HFFc6 (cell line): ENCODE results near the gene GLUL. TPM values are rescaled to one million over a fixed set of nuclear protein-coding genes. Genes with fewer than 3 reads are reported as not detected.
A peak's percentile ranks its signal among the peaks of the same experiment; 100 is the strongest.

Experiments used
- DNase-seq: peaks from one replicate; pipeline ENCODE4 v3.0.0-alpha.2; 2018
- H3K27ac Mint-ChIP-seq: 2 replicates; pipeline ENCODE4 v1.8.0; 2020; ENCODE audit warnings: mild to moderate bottlenecking, mixed read lengths
- H3K27me3 Mint-ChIP-seq: 2 replicates; pipeline ENCODE4 v1.8.0; 2021; ENCODE audit warnings: mild to moderate bottlenecking, moderate library complexity, mixed read lengths; ENCODE audit not compliant: insufficient read depth
- H3K36me3 Mint-ChIP-seq: 2 replicates; pipeline ENCODE4 v1.8.0; 2021; ENCODE audit warnings: low read depth, mixed read lengths
- H3K4me1 Mint-ChIP-seq: 2 replicates; pipeline ENCODE4 v1.8.0; 2020; ENCODE audit warnings: low read depth, mixed read lengths
- H3K4me3 Mint-ChIP-seq: 2 replicates; pipeline ENCODE4 v1.8.0; 2020; ENCODE audit warnings: mild to moderate bottlenecking, moderate library complexity, mixed read lengths
- H3K9me3 Mint-ChIP-seq: 2 replicates; pipeline ENCODE4 v1.8.0; 2020; ENCODE audit warnings: mild to moderate bottlenecking, mixed read lengths
- CTCF ChIP-seq: fragments of 200-600 bp; sonication (generic); IDR thresholded peaks from 2 replicates; pipeline ENCODE4 v1.5.0; 2021; ENCODE audit warnings: antibody characterized with exemption, mild to moderate bottlenecking
- long read RNA-seq: library from polyadenylated mRNA; unstranded; transcript quantifications from one replicate; pipeline ENCODE4 v2.0.0, GENCODE V29; 2019
- total RNA-seq, 6 experiments: library from RNA; stranded (reverse); fragmentation: NEBNext Ultra II Directional; extraction: Animal tissue kit (Norgen Biotek cat#: 25700); gene quantifications; 2 replicates in 1 of 6; 3 replicates in 5 of 6; pipeline ENCODE4 v1.2.3, GENCODE V29; 2021

The GLUL gene
- 100 to 1,000 TPM; 124 to 194 (median 176) TPM for total RNA-seq
- long read RNA-seq, full-length matches to known transcripts: 66 of 84 reads
- long read RNA-seq, partial matches to known transcripts: 4 of 84 reads
- long read RNA-seq, other reads (novel, unspliced or antisense): 14 of 84 reads

GRCh38 chr1:182391362-182392049 lies at the start of gene GLUL:
Gene GLUL (minus strand): TSS chr1:182391790. CDS start chr1:182388737, 3,053 bp downstream.
- Mint-ChIP-seq H3K4me1 (peaks cover 24% of the 10 kb centered on the region), H3K27me3 (no peaks in the 10 kb centered on the region), H3K9me3 (no peaks in the 10 kb centered on the region), H3K27ac (peak within 1 kb of the TSS; percentile 94), H3K36me3 (peaks cover 32% of the 10 kb centered on the region), H3K4me3 (peak within 1 kb of the TSS; percentile 100)
- peak; percentile 45 for TF ChIP-seq CTCF
- peak; percentile 84 for DNase-seq

- Mint-ChIP-seq H3K27ac (no peak overlapping the region), H3K27me3 (peaks cover 6% of the 10 kb centered on the region), H3K36me3 (no peaks in the 10 kb centered on the region), H3K4me1 (no peaks in the 10 kb centered on the region), H3K4me3 (no peak overlapping the region), H3K9me3 (no peaks in the 10 kb centered on the region)
- no peak for TF ChIP-seq CTCF
- no peak for DNase-seq
Observed at GRCh38 chr1:182438326-182438725, 46.7 kb upstream of the GLUL start.

- no peak for DNase-seq
- no peaks in the 10 kb centered on the region for H3K9me3 Mint-ChIP-seq
- no peak for TF ChIP-seq CTCF
- no peaks in the 10 kb centered on the region for H3K4me1 Mint-ChIP-seq
- H3K27ac Mint-ChIP-seq: no peak overlapping the region
- H3K36me3 Mint-ChIP-seq: no peaks in the 10 kb centered on the region
- H3K4me3 Mint-ChIP-seq: no peak overlapping the region
- H3K27me3 Mint-ChIP-seq: peaks cover 12% of the 10 kb centered on the region
Observed at GRCh38 chr1:182433580-182433979, 42.0 kb upstream of the GLUL start.

GRCh38 chr1:182431278-182431677 lies 39.7 kb upstream of the GLUL start:
- peaks cover 13% of the 10 kb centered on the region for H3K27me3 Mint-ChIP-seq
- no peaks in the 10 kb centered on the region for H3K9me3 Mint-ChIP-seq
- no peak for DNase-seq
- H3K4me3 Mint-ChIP-seq: no peak overlapping the region
- H3K36me3 Mint-ChIP-seq: no peaks in the 10 kb centered on the region
- TF ChIP-seq CTCF: no peak
- H3K27ac Mint-ChIP-seq: no peak overlapping the region
- H3K4me1 Mint-ChIP-seq: no peaks in the 10 kb centered on the region

GRCh38 chr1:182430263-182431068 lies 38.9 kb upstream of the GLUL start:
- no peak for TF ChIP-seq CTCF
- Mint-ChIP-seq H3K9me3 (no peaks in the 10 kb centered on the region), H3K27me3 (peaks cover 10% of the 10 kb centered on the region)

More at GRCh38 chr1:182430263-182431068, 38.9 kb upstream of the GLUL start:
- no peaks in the 10 kb centered on the region for H3K4me1 Mint-ChIP-seq
- H3K27ac Mint-ChIP-seq: no peak overlapping the region
- DNase-seq: no peak
- no peaks in the 10 kb centered on the region for H3K36me3 Mint-ChIP-seq
- no peak overlapping the region for H3K4me3 Mint-ChIP-seq
